T-helper 2 cell treated with Interferon-gamma antibody and Interleukin-4, amounts not matched to agents 5 μg/mL and 100 μg/mL, for 36 hours (primary cell): ENCODE measurements around the gene ZNF813.
"Not testable (repeated sequence)": the region's sequence is repeated elsewhere in the genome, so short reads cannot be mapped to it uniquely, and the experiment has no call there.

Experiments used
- DNase-seq: peaks from one replicate; pipeline ENCODE4 v3.0.0; 2021; ENCODE audit warnings: low spot score
- H3K27ac Mint-ChIP-seq: one replicate; pipeline ENCODE4 v1.8.0; 2021; ENCODE audit warnings: mild to moderate bottlenecking, mixed read lengths
- H3K27me3 Mint-ChIP-seq: one replicate; pipeline ENCODE4 v1.8.0; 2021; ENCODE audit warnings: low read depth, mixed read lengths
- H3K36me3 Mint-ChIP-seq: one replicate; pipeline ENCODE4 v1.8.0; 2021; ENCODE audit warnings: low read depth, mixed read lengths
- H3K4me1 Mint-ChIP-seq: one replicate; pipeline ENCODE4 v1.8.0; 2021; ENCODE audit warnings: low read depth, mixed read lengths
- H3K4me3 Mint-ChIP-seq: one replicate; pipeline ENCODE4 v1.8.0; 2022; ENCODE audit warnings: mild to moderate bottlenecking, moderate library complexity, mixed read lengths
- H3K9me3 Mint-ChIP-seq: one replicate; pipeline ENCODE4 v1.8.0; 2021; ENCODE audit warnings: mixed read lengths

ZNF813 gene

DNA sequence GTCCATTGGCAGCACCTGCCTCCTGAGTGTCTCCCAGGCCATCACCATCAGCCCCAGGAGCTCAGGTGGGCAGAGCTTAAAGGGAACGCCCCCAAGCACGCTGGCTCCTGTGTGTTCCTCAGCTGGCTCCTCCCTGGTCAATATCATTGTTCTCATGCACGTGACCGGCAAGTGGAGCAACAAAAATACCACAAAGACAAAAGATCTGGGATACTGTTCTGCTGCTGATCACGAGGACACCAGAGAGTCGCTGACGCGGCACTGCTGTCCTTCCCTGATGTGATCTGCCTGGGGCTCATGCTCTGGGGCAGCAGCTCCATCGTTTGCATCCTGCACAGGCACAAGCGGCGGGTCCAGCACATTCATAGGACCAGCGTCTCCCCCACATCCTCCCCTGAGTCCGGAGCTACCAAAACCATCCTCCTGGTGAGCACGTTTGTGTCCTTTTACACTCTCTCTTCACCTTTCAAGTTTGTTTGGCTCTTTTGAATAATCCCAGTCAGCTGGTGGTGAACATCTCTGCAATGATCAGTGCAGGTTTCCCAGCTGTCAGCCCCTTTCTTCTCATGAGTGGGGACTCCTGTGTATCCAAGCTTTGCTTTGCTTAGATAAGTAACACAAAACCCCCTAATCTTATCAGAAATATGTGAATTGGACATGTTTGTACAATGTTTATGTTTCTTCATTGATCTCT is 36.3 kb downstream of the ZNF813 start:
- H3K27me3 Mint-ChIP-seq, H3K36me3 Mint-ChIP-seq, H3K4me1 Mint-ChIP-seq, H3K27ac Mint-ChIP-seq, DNase-seq, H3K4me3 Mint-ChIP-seq: not testable (repeated sequence)
- peaks cover 34% of the 10 kb centered on the region for H3K9me3 Mint-ChIP-seq

DNA sequence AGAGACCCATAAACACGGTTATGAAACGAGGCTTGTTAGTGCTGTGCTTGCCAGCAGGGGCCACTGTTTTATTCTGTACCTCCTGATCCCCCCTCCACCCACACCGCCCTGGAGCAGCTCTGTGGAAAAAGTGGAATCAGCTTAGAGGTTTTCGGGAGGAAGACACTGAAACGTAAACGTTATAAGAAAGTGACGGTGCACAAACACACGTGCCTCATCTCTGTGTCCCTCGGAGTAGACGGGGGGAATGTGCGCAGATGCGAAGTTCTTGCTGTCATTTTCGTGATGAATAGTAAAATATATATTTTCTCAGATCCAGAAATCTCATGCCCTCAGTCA is 36.8 kb downstream of the ZNF813 start:
- not testable (repeated sequence) for DNase-seq, H3K27me3 Mint-ChIP-seq, H3K36me3 Mint-ChIP-seq, H3K4me3 Mint-ChIP-seq, H3K4me1 Mint-ChIP-seq, H3K27ac Mint-ChIP-seq
- peaks cover 37% of the 10 kb centered on the region for H3K9me3 Mint-ChIP-seq

DNA sequence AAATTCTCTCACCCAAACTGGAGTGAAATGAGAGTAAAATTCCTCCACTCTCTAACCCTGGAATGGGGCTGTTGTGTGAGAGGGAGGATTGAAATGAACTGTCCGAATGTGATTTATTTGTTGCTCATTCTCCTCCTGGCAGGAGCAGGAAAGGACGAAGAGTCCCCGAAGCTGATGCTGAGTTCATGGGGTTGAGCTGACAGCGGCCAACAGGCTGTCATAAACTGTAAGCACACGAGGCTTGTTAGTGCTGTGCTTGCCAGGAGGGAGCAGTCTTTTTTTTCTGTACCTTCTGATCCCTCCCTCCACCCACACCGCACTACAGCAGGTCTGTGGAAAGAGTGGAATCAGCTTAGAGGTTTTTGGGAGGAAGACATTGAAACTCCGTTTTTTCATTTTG is 37.4 kb downstream of the ZNF813 start:
- no peak for DNase-seq
- Mint-ChIP-seq H3K27me3 (no peaks in the 10 kb centered on the region), H3K9me3 (peaks cover 41% of the 10 kb centered on the region), H3K27ac (no peak overlapping the region), H3K36me3 (peaks cover 2% of the 10 kb centered on the region), H3K4me1 (no peaks in the 10 kb centered on the region), H3K4me3 (no peak overlapping the region)

DNA sequence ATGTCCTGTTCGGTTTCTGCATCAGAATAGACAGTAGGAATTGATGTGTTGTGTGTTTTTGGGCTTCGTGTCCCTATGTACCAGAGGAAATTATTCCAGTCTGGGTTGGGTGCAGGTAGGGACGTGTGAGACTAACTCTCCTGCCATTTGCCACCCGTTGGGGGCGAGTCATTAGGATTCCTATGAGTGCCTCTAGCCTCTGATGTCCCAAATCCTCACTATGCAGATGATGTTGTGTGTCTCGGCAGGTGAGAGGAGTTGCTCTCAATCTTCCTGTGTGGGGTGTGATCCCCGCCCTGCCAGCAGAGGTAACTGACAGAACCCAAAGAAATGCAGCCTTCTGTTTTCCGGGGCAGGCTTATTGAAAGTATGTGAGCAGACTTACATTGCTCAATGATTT is 39.2 kb downstream of the ZNF813 start:
- DNase-seq, result no peak
- Mint-ChIP-seq H3K27ac (no peak overlapping the region), H3K27me3 (no peaks in the 10 kb centered on the region), H3K9me3 (peaks cover 30% of the 10 kb centered on the region), H3K36me3 (peaks cover 2% of the 10 kb centered on the region), H3K4me1 (no peaks in the 10 kb centered on the region), H3K4me3 (no peak overlapping the region)

DNA sequence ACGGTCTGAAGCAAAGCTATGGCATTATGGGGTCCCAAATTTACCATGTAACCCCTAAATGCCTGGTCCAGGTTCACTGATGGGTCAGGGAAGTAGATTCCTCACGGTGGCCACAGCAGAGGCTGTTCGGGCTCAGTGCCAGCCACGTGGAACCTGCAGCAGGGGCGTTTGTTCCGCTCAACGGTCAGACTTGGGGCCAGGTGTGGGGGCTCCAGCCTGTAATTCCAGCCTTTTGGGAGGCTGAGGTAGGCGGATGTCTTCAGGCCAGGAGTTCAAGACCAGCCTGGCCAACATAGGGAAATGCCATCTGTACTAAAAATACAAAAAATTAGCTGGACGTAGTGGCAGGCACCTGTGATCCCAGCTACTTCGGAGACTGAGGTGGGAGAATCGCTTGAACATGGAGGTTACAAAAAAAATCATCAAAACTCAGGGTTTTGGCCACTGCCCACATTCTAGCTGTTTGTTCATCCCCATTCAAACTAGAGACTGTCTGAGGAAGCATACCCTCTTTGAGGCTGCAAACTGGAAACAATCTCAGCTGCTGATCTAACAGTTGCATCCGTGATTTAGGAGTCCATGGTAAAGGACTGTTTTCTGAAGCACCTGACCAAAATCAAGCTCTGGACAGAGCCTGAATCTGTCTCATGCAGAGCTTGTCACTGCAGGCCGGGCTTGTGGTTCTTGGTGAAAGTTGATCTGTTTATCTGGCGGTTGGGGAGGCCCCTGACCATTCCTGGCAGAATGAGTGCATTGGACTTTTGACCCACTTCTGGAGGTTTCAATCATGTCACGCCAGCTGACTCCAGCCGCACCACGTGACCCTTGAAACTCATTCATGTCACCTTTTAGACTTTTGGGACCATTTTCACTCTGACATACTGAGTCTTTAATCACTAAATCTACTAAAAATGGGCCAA is 40.2 kb downstream of the ZNF813 start:
- H3K9me3 Mint-ChIP-seq, result peaks cover 25% of the 10 kb centered on the region
- H3K27me3 Mint-ChIP-seq, result no peaks in the 10 kb centered on the region
- no peaks in the 10 kb centered on the region for H3K36me3 Mint-ChIP-seq
- H3K4me3 Mint-ChIP-seq, result no peak overlapping the region
- peaks cover 1% of the 10 kb centered on the region for H3K4me1 Mint-ChIP-seq
- no peak for DNase-seq
- H3K27ac Mint-ChIP-seq, result no peak overlapping the region

DNA sequence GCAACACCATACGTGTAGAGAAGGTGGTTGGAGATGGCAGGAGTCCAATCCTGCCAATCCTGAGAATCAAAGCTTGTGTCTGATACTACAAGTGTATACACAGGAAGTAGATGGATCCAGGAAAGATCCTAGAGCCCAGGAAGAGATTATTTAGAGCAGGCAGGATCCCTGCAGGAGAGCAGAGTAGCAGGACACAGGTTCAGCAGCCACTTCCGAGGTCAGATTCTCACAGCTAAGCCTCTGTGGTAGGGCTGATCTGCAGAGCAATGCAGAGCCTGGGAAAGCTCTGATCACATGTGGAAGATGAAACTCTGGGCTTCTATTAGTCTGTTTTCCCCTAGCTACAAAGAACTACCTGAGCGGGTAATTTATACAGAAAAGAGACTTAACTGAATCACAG is 41.9 kb downstream of the ZNF813 start:
- Mint-ChIP-seq H3K27me3 (no peaks in the 10 kb centered on the region), H3K4me3 (no peak overlapping the region), H3K27ac (no peak overlapping the region), H3K4me1 (peaks cover 1% of the 10 kb centered on the region), H3K36me3 (no peaks in the 10 kb centered on the region), H3K9me3 (peaks cover 25% of the 10 kb centered on the region)
- no peak for DNase-seq

DNA sequence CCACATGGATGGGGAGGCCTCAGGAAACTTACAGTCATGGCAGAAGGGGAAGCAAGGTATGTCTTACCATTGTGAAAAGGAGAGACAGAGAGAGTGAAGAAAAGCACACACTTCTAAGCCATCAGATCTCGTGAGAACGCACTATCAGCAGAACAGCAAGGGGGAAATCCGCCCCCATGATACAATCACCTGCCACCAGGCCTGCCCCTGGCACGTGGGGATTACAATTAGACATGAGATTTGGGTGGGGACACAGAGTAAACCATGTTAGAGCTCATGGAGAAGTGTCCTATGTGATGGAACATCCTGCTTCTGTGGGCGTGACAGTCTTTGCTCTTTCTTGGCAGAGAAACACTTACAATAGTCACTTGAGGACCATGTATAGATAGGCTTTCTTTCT is 42.3 kb downstream of the ZNF813 start:
- H3K9me3 Mint-ChIP-seq, result peaks cover 25% of the 10 kb centered on the region
- H3K27me3 Mint-ChIP-seq, result no peaks in the 10 kb centered on the region
- H3K36me3 Mint-ChIP-seq, result no peaks in the 10 kb centered on the region
- DNase-seq, result no peak
- H3K4me3 Mint-ChIP-seq, result no peak overlapping the region
- no peak overlapping the region for H3K27ac Mint-ChIP-seq
- H3K4me1 Mint-ChIP-seq, result peaks cover 1% of the 10 kb centered on the region

DNA sequence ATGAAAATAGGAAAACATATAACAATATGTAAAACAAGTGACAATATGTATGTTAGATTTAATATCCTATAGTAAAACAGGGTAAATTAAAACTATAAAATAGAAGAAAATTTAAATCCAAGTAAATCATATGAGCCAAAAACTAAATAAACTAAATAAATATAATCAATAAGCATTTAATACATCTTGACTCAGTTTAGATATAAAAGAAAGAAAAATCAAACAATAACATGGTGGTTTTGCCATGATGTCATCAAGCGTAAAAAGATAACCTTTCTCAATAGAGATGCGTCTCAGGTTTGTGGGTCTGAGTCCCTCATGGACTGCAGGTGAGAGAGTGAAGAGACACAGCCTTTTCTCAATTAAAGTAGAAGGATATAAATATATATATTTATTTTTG is 43.8 kb downstream of the ZNF813 start:
- H3K4me3 Mint-ChIP-seq, result no peak overlapping the region
- H3K4me1 Mint-ChIP-seq, result peaks cover 1% of the 10 kb centered on the region
- no peak overlapping the region for H3K27ac Mint-ChIP-seq
- no peak for DNase-seq
- peaks cover 26% of the 10 kb centered on the region for H3K9me3 Mint-ChIP-seq
- no peaks in the 10 kb centered on the region for H3K27me3 Mint-ChIP-seq
- no peaks in the 10 kb centered on the region for H3K36me3 Mint-ChIP-seq

DNA sequence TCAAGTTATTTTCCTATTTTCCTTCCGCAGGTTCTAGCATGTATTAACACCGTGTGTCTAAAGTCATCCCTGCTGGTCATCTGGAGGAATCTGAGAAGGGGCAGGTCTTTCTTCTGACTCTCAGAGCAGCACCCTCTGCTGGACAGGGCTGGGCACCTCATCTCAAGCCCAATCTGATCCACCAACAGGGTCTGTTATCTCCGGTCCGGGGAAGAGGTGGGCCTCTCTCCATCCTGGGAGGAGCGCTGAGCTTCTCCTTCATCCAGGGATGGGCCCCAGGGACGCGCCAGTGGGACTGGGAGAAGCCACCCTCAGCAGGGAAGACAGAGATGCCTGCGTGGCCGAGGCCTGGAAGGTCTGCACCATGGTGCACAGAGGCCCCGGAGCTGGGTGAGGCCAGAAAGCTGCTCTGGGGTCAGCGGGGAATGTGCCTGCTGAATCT is 44.4 kb downstream of the ZNF813 start:
- Mint-ChIP-seq H3K9me3 (peaks cover 20% of the 10 kb centered on the region), H3K27ac (no peak overlapping the region), H3K36me3 (no peaks in the 10 kb centered on the region), H3K4me1 (peaks cover 1% of the 10 kb centered on the region), H3K27me3 (no peaks in the 10 kb centered on the region), H3K4me3 (no peak overlapping the region)
- DNase-seq, result no peak

DNA sequence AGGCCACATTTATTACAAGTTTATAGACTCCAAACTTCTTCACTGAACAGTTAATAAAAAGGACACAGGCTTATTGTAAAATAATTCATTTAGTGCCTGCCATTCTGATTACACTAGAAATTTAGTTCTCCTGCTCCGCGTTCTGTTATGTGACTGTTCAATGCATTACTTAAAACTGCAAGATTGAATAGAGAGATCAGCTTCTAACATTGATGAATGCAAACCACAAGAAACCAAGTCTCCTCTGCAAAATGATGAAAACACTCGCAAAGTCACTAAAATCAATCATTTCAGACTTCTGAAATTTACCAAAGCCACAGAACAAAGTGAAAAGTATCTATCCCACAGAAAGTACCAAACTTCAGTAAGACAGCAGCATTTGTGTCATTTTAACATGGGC is 47.5 kb downstream of the ZNF813 start:
- H3K27ac Mint-ChIP-seq, H3K36me3 Mint-ChIP-seq, H3K4me1 Mint-ChIP-seq, H3K27me3 Mint-ChIP-seq, DNase-seq, H3K4me3 Mint-ChIP-seq: not testable (repeated sequence)
- H3K9me3 Mint-ChIP-seq, result peaks cover 12% of the 10 kb centered on the region

DNA sequence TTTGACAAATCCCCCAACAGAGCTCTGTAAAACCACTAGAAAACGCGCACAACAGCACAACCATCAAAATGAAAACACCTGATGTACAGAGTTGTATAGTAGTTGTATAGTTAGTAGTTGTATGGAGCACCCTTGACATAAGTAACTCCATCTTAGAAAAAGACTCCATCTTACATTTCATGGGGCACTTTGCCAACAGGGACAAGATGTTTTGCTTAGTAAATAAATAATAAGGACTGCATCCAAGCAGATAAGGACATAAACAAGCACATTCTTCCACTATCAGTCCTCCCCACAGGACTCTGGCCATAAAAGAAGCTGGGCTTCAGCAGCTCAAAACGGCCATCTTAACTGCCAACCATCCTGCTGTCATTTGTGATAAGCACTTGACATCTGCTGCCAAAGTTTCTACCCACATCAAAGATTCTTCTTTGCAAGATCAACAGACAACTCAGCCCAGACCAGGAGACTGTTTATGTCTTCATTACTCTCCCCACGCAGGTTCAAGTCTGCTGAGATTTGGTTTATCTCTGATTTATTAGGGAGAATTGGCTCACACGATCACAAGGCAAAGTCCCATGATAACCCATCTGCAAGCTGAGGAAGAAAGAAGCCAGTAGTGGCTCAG is 49.7 kb downstream of the ZNF813 start:
- no peak for DNase-seq
- no peak overlapping the region for H3K4me3 Mint-ChIP-seq
- no peak overlapping the region for H3K27ac Mint-ChIP-seq
- peaks cover 18% of the 10 kb centered on the region for H3K9me3 Mint-ChIP-seq
- peaks cover 9% of the 10 kb centered on the region for H3K4me1 Mint-ChIP-seq
- H3K36me3 Mint-ChIP-seq, result peaks cover 13% of the 10 kb centered on the region
- no peaks in the 10 kb centered on the region for H3K27me3 Mint-ChIP-seq

DNA sequence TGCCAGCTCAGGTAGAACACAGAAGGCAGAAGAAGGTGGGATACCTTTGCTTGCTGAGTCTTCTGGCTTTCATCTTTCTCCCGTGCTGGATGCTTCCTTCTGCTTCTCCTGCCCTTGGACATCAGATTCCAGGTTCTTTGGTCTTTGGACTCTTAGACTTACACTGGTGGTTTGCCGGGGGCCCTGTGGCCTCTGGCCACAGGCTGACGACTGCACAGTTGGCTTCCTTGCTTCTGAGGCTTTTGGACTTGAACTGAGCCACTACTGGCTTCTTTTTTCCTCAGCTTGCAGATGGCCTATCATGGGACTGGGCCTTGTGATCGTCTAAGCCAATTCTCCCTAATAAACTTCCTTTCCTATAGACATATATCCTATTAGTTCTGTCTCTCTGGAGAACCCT is 50.6 kb downstream of the ZNF813 start:
- H3K9me3 Mint-ChIP-seq, result peaks cover 23% of the 10 kb centered on the region
- no peak overlapping the region for H3K27ac Mint-ChIP-seq
- no peaks in the 10 kb centered on the region for H3K27me3 Mint-ChIP-seq
- H3K4me1 Mint-ChIP-seq, result peaks cover 13% of the 10 kb centered on the region
- no peak overlapping the region for H3K4me3 Mint-ChIP-seq
- peaks cover 18% of the 10 kb centered on the region for H3K36me3 Mint-ChIP-seq
- DNase-seq, result no peak

DNA sequence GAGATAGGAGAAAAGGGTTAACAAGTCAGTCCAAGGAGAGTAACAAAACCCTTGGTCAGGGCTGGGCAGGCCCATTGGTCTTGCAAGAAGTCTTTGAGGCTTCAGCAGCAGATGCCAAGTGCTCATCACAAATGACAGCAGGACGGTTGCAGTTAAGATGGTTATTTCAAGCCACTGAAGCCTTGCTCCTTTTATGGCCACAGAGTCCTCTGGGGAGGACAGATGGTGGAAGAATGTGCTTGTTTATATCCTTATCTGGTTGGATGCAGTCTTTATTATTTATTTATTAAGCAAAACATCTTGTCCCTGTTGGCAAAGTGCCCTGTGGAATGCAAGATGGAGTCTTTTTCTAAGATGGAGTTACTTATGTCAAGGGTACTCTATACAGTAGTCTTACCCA is 51.2 kb downstream of the ZNF813 start:
- Mint-ChIP-seq H3K27ac (no peak overlapping the region), H3K36me3 (peaks cover 23% of the 10 kb centered on the region), H3K27me3 (no peaks in the 10 kb centered on the region), H3K4me1 (peaks cover 13% of the 10 kb centered on the region), H3K4me3 (peak overlapping the region; percentile 6), H3K9me3 (peaks cover 23% of the 10 kb centered on the region)
- no peak for DNase-seq

DNA sequence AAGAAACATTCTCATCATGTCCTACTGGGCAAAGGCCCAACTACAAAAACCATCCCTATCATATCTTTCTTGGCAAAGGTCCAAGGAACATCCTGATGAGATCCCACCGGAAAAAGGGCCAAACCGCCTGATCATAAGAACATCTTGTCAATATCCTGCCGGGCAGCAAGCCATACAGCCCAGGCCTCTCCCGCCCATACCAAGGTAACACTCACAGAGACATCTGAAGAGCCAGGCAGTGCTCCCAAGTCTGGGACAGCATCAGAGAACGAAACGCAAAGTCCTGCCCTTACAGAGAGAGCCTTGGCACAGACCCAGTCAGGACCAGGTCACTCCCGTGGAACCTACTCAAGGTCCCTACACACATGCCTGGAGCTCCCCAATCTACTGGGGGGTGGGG is 51.9 kb downstream of the ZNF813 start:
- H3K27me3 Mint-ChIP-seq, result no peaks in the 10 kb centered on the region
- no peak for DNase-seq
- no peak overlapping the region for H3K4me3 Mint-ChIP-seq
- peaks cover 28% of the 10 kb centered on the region for H3K36me3 Mint-ChIP-seq
- peak overlapping the region; percentile 3 for H3K27ac Mint-ChIP-seq
- H3K4me1 Mint-ChIP-seq, result peaks cover 13% of the 10 kb centered on the region
- peaks cover 25% of the 10 kb centered on the region for H3K9me3 Mint-ChIP-seq
